ENCODE results near the gene CHST7. TPM values are rescaled to one million over a fixed set of nuclear protein-coding genes. Genes with fewer than 3 reads are reported as not detected.
A peak's percentile ranks its signal among the peaks of the same experiment; 100 is the strongest.
"Not testable (repeated sequence)": the region's sequence is repeated elsewhere in the genome, so short reads cannot be mapped to it uniquely, and the experiment has no call there.

Gene CHST7
- total RNA-seq: 10 to 100 TPM in 2 of 4 donors, 1 to 10 TPM in 2; 7.2 to 32.0 (median 9.1) TPM

GRCh38 chrX:46573331-46573891 is at the start of gene CHST7:
TSS of gene CHST7 (plus strand) at chrX:46573765. CDS start at chrX:46573932, 167 bp downstream.
- intact Hi-C loops (cut with DNase I; ENCODE audit: low total_unique reads): no loop called here
- TF ChIP-seq POLR2A (IDR thresholded peaks at IDR 0.05) (peak; percentile 38 to 39), CTCF (IDR thresholded peaks at IDR 0.05) (peak in 3 of 4 experiments; percentile 9 to 26 (median 15))
- Histone ChIP-seq H3K36me3 (no peaks in the 10 kb centered on the region), H3K4me1 (no peaks in the 10 kb centered on the region), H3K9me3 (no peaks in the 10 kb centered on the region), H3K27ac (peak within 1 kb of the TSS; percentile 18 to 57), H3K27me3 (no peaks in the 10 kb centered on the region), H3K4me3 (peak within 1 kb of the TSS; percentile 34 to 53)
- peak; percentile 49 to 50 for DNase-seq

- H3K4me3 ChIP-seq; H3K36me3 ChIP-seq; H3K27ac ChIP-seq; H3K4me1 ChIP-seq; DNase-seq; H3K9me3 ChIP-seq; H3K27me3 ChIP-seq; intact Hi-C loops (cut with DNase I; ENCODE audit: low total_unique reads): not testable (repeated sequence)
These were observed 44.9 kb upstream of the CHST7 start for GRCh38 chrX:46528640-46529039.

- intact Hi-C loops (cut with DNase I; ENCODE audit: low total_unique reads); H3K4me3 ChIP-seq; H3K27ac ChIP-seq; DNase-seq; H3K27me3 ChIP-seq; H3K9me3 ChIP-seq; H3K36me3 ChIP-seq; H3K4me1 ChIP-seq: not testable (repeated sequence)
These were observed 43.7 kb upstream of the CHST7 start for GRCh38 chrX:46529740-46530403.

GRCh38 chrX:46530404-46530908 is 43.1 kb upstream of the CHST7 start:
- H3K36me3 ChIP-seq; H3K4me1 ChIP-seq; H3K9me3 ChIP-seq; H3K4me3 ChIP-seq; intact Hi-C loops (cut with DNase I; ENCODE audit: low total_unique reads); DNase-seq; H3K27ac ChIP-seq; H3K27me3 ChIP-seq: not testable (repeated sequence)

- no peak for TF ChIP-seq POLR2A (IDR thresholded peaks at IDR 0.05)
- no peak for TF ChIP-seq CTCF (IDR thresholded peaks at IDR 0.05)
- Histone ChIP-seq H3K4me1 (no peaks in the 10 kb centered on the region), H3K4me3 (no peak overlapping the region), H3K27ac (no peak overlapping the region), H3K36me3 (no peaks in the 10 kb centered on the region), H3K27me3 (no peaks in the 10 kb centered on the region), H3K9me3 (no peaks in the 10 kb centered on the region)
- DNase-seq: no peak
- intact Hi-C loops (cut with DNase I; ENCODE audit: low total_unique reads): no loop called here
These were observed 42.1 kb upstream of the CHST7 start for GRCh38 chrX:46531442-46531841.

- Histone ChIP-seq H3K27ac (no peak overlapping the region), H3K4me1 (no peaks in the 10 kb centered on the region), H3K27me3 (no peaks in the 10 kb centered on the region), H3K4me3 (no peak overlapping the region), H3K36me3 (no peaks in the 10 kb centered on the region), H3K9me3 (no peaks in the 10 kb centered on the region)
- DNase-seq: no peak
- intact Hi-C loops (cut with DNase I; ENCODE audit: low total_unique reads): no loop called here
- TF ChIP-seq POLR2A (IDR thresholded peaks at IDR 0.05) (no peak), CTCF (IDR thresholded peaks at IDR 0.05) (no peak)
These were observed 30.1 kb upstream of the CHST7 start for GRCh38 chrX:46543441-46543840.

- H3K9me3 ChIP-seq; DNase-seq; intact Hi-C loops (cut with DNase I; ENCODE audit: low total_unique reads); H3K4me1 ChIP-seq; H3K36me3 ChIP-seq; H3K27me3 ChIP-seq: not testable (repeated sequence)
- peak overlapping the region; percentile 53 to 62 for H3K4me3 ChIP-seq
- peak overlapping the region; percentile 76 to 79 for H3K27ac ChIP-seq
These were observed 29.0 kb upstream of the CHST7 start for GRCh38 chrX:46544527-46544926.

Measured in uterus (tissue), 4 donors.